ENCODE measurements around the gene ATP8B4. TPM values are rescaled to one million over a fixed set of nuclear protein-coding genes. Genes with fewer than 3 reads are reported as not detected.

The ATP8B4 gene
- total and polyA plus RNA-seq, 2 of the 8 experiments (the other 6 are each of a cell fraction or from before 2014, with no cell fraction given): 0.17 to 0.24 TPM

GRCh38 chr15:49875392-49875791 is 243.6 kb downstream of the ATP8B4 start:
- Histone ChIP-seq H3K14ac (ENCODE audit: insufficient read length) (no peak overlapping the region), H3K27ac (ENCODE audit: low read depth, low read length) (no peak overlapping the region), H2BK20ac (ENCODE audit: low read length) (no peak overlapping the region), H3K79me2 (ENCODE audit: control insufficient read depth in 1 of 2, insufficient read depth in 2 of 2, low read length in 2 of 2) (no peaks in the 10 kb centered on the region), H2BK120ac (replicated peaks; ENCODE audit: low read depth, low read length) (no peak overlapping the region), H3K27me3 (replicated peaks in 1 of 4; ENCODE audit: control insufficient read depth in 3 of 4, extremely low read depth in 1 of 4, insufficient read depth in 3 of 4, low read length in 3 of 4) (no peaks in the 10 kb centered on the region), H3K56ac (replicated peaks; ENCODE audit: insufficient read length, low read depth, low read length) (no peak overlapping the region), H3K79me1 (ENCODE audit: low read depth, low read length) (no peaks in the 10 kb centered on the region), H3K4me1 (replicated peaks in 1 of 4; ENCODE audit: control insufficient read depth in 3 of 4, insufficient read depth in 4 of 4, low read length in 3 of 4) (peaks cover 0 to 5% (median 0%) of the 10 kb centered on the region in 4 experiments; a peak in 1 of 7 replicates), H2AK5ac (ENCODE audit: low read depth, low read length) (no peak overlapping the region), H3K9ac (replicated peaks in 1 of 4; ENCODE audit: extremely low read depth in 1 of 4, low read depth in 3 of 4, low read length in 3 of 4) (no peak overlapping the region), H2BK12ac (ENCODE audit: low read depth, low read length) (no peak overlapping the region), H3K23ac (ENCODE audit: insufficient read length) (no peak overlapping the region), H3K4me2 (ENCODE audit: insufficient read depth in 1 of 2, low read depth in 2 of 2, low read length in 2 of 2) (no peak overlapping the region), H4K91ac (replicated peaks; ENCODE audit: insufficient read length, low read length) (no peak overlapping the region), H3K23me2 (ENCODE audit: low read depth, low read length) (no peaks in the 10 kb centered on the region), H2BK15ac (ENCODE audit: low read length) (no peak overlapping the region), H2BK5ac (ENCODE audit: low read depth, low read length) (no peak overlapping the region), H4K5ac (ENCODE audit: insufficient read length, low read depth, low read length) (no peak overlapping the region), H2AFZ (ENCODE audit: low read length) (no peak overlapping the region), H3K36me3 (ENCODE audit: control insufficient read depth in 2 of 4, insufficient read depth in 4 of 4, low read length in 3 of 4) (no peaks in the 10 kb centered on the region), H4K20me1 (replicated peaks in 1 of 2; ENCODE audit: control insufficient read depth in 1 of 2, insufficient read depth in 2 of 2, low read length in 2 of 2) (no peaks in the 10 kb centered on the region), H3K4me3 (ENCODE audit: extremely low read depth in 1 of 4, insufficient read depth in 2 of 4, low read depth in 3 of 4, low read length in 4 of 4) (no peak overlapping the region), H3K9me3 (ENCODE audit: insufficient read depth in 2 of 2, low read depth in 1 of 2, low read length in 1 of 2) (no peaks in the 10 kb centered on the region), H3K18ac (ENCODE audit: extremely low read depth, low read length) (no peak overlapping the region), H3K4ac (replicated peaks; ENCODE audit: insufficient read length, low read depth, low read length) (no peak overlapping the region), H4K8ac (ENCODE audit: extremely low read depth, insufficient read depth, low read length) (no peak overlapping the region)
- ChIA-PET CTCF (ENCODE audit: partially characterized antibody) (interaction anchor here (0.6 to 6.0 kb wide), 34 partner anchors 10 to 650 kb away, joined by 3 to 92 read pairs (median 5); partner anchors contain the start of gene FGF7), POLR2A (ENCODE audit: partially characterized antibody) (no interaction called here)
- 89% methylated on average over 2 of the region's 2 CpGs; no CpG with 5 or more reads in 1 of the 2 experiments for WGBS, 2 experiments (ENCODE audit: extremely low coverage in 1 of 2, insufficient coverage in 1 of 2, insufficient read length in 1 of 2, insufficient replicate concordance in 2 of 2, low coverage in 1 of 2, low lambda C conversion rate in 2 of 2, missing lambda C conversion rate in 1 of 2)
- DNase-seq (ENCODE audit: low read depth in 1 of 2, low spot score in 2 of 2): no peak
- FAIRE-seq: no peak
- no peak for TF ChIP-seq EP300 (IDR thresholded peaks at IDR 0.05; ENCODE audit: borderline replicate concordance in 1 of 2, low read depth in 2 of 2, low read length in 2 of 2)
- no peak for TF ChIP-seq HDAC6 (IDR thresholded peaks at IDR 0.05; ENCODE audit: low read depth, low read length)
- TF ChIP-seq KDM4A (IDR thresholded peaks at IDR 0.05; ENCODE audit: low read depth, low read length, severe bottlenecking): no peak
- peak; percentile 32 to 36; a peak in 3 of 4 replicates for TF ChIP-seq RAD21 (IDR thresholded peaks at IDR 0.05 in 1 of 2, conservative IDR thresholded peaks at IDR 0.05 in 1 of 2; ENCODE audit: low read depth in 2 of 2, low read length in 2 of 2)
- TF ChIP-seq NANOG (IDR thresholded peaks at IDR 0.05; ENCODE audit: insufficient read depth, low read depth, low read length, poor library complexity, severe bottlenecking): no peak
- no peak for TF ChIP-seq USF2 (IDR thresholded peaks at IDR 0.05; ENCODE audit: low read length)
- no peak for TF ChIP-seq CHD2 (IDR thresholded peaks at IDR 0.05; ENCODE audit: low read length)
- no peak for TF ChIP-seq SIRT6 (IDR thresholded peaks at IDR 0.05; ENCODE audit: low read length)
- TF ChIP-seq CBX5 (IDR thresholded peaks at IDR 0.05; ENCODE audit: low read depth, low read length): no peak
